HEK293 (cell line): ENCODE measurements around the gene TIAL1.
A peak's percentile ranks its signal among the peaks of the same experiment; 100 is the strongest.

Source experiments
- AEBP2 ChIP-seq: fragments of 450-650 bp; formaldehyde crosslinking; IDR thresholded peaks from 2 replicates; pipeline ENCODE4 v1.5.1; 2016; ENCODE audit warnings: missing biosample characterization, missing genetic modification characterization, borderline replicate concordance
- ATF2 ChIP-seq: fragments of 450-650 bp; formaldehyde crosslinking; IDR thresholded peaks from 2 replicates; pipeline ENCODE4 v1.5.1; 2016; ENCODE audit warnings: missing biosample characterization, missing genetic modification characterization, low read depth
- BCL11B ChIP-seq: fragments of 450-650 bp; formaldehyde crosslinking; IDR thresholded peaks from 2 replicates; pipeline ENCODE4 v1.5.1; 2016; ENCODE audit warnings: low read depth, missing biosample characterization, missing genetic modification characterization
- GFI1B ChIP-seq: fragments of 450-650 bp; formaldehyde crosslinking; IDR thresholded peaks from 2 replicates; pipeline ENCODE4 v1.5.1; 2016; ENCODE audit warnings: missing biosample characterization, missing genetic modification characterization
- GLI2 ChIP-seq: fragments of 450-650 bp; formaldehyde crosslinking; IDR thresholded peaks from 2 replicates; pipeline ENCODE4; 2017; ENCODE audit warnings: missing biosample characterization, missing genetic modification characterization, low read depth, borderline replicate concordance
- HOXD13 ChIP-seq: sonication (generic); formaldehyde crosslinking; IDR thresholded peaks from 2 replicates; pipeline ENCODE4 v1.8.0; 2022; ENCODE audit warnings: missing genetic modification reagents, borderline replicate concordance
- KLF8 ChIP-seq: fragments of 450-650 bp; formaldehyde crosslinking; IDR thresholded peaks from 2 replicates; pipeline ENCODE4 v1.5.1; 2016; ENCODE audit warnings: missing biosample characterization, missing genetic modification characterization
- MYNN ChIP-seq: fragments of 450-650 bp; formaldehyde crosslinking; IDR thresholded peaks from 2 replicates; pipeline ENCODE4 v1.5.1; 2016; ENCODE audit warnings: missing biosample characterization, missing genetic modification characterization, borderline replicate concordance
- MZF1 ChIP-seq: fragments of 450-650 bp; formaldehyde crosslinking; IDR thresholded peaks from 2 replicates; pipeline ENCODE4 v1.5.1; 2017; ENCODE audit warnings: missing biosample characterization, missing genetic modification characterization, borderline replicate concordance
- PRDM6 ChIP-seq: fragments of 450-650 bp; formaldehyde crosslinking; IDR thresholded peaks from 2 replicates; pipeline ENCODE4 v1.5.1; 2017; ENCODE audit warnings: missing biosample characterization, missing genetic modification characterization
- SALL2 ChIP-seq: fragments of 450-650 bp; formaldehyde crosslinking; IDR thresholded peaks from 2 replicates; pipeline ENCODE4 v1.5.0; 2017; ENCODE audit warnings: missing biosample characterization, mild to moderate bottlenecking, missing genetic modification characterization, borderline replicate concordance
- TCF7L2 ChIP-seq: IDR thresholded peaks from 2 replicates; pipeline ENCODE4 v1.6.1; 2011; ENCODE audit warnings: low read depth, mild to moderate bottlenecking, inconsistent platforms, low read length, moderate library complexity, borderline replicate concordance
- TRIM28 ChIP-seq: IDR thresholded peaks from 2 replicates; pipeline ENCODE4 v1.6.1; 2011; ENCODE audit warnings: low read length, control low read depth, borderline replicate concordance
- ZBTB7A ChIP-seq: fragments of 450-650 bp; formaldehyde crosslinking; IDR thresholded peaks from 2 replicates; pipeline ENCODE4 v1.5.1; 2016; ENCODE audit warnings: low read depth, missing biosample characterization, missing genetic modification characterization
- ZBTB8A ChIP-seq: fragments of 450-650 bp; formaldehyde crosslinking; IDR thresholded peaks from 2 replicates; pipeline ENCODE4 v1.5.1; 2016; ENCODE audit warnings: missing biosample characterization, missing genetic modification characterization
- ZFP3 ChIP-seq: fragments of 450-650 bp; formaldehyde crosslinking; IDR thresholded peaks from 2 replicates; pipeline ENCODE4 v1.5.1; 2016; ENCODE audit warnings: low read depth, missing biosample characterization, missing genetic modification characterization
- ZNF10 ChIP-seq: fragments of 450-650 bp; formaldehyde crosslinking; IDR thresholded peaks from 2 replicates; pipeline ENCODE4 v1.5.1; 2017; ENCODE audit warnings: missing biosample characterization, missing genetic modification characterization
- ZNF112 ChIP-seq: fragments of 450-650 bp; formaldehyde crosslinking; IDR thresholded peaks from 2 replicates; pipeline ENCODE4 v1.5.0; 2017; ENCODE audit warnings: missing biosample characterization, missing genetic modification characterization
- ZNF302 ChIP-seq: fragments of 450-650 bp; formaldehyde crosslinking; IDR thresholded peaks from 2 replicates; pipeline ENCODE4 v1.5.1; 2016; ENCODE audit warnings: missing biosample characterization, missing genetic modification characterization, low read depth
- ZNF501 ChIP-seq: fragments of 450-650 bp; formaldehyde crosslinking; IDR thresholded peaks from 2 replicates; pipeline ENCODE4 v1.5.1; 2016; ENCODE audit warnings: missing biosample characterization, missing genetic modification characterization
- ZNF560 ChIP-seq: fragments of 450-650 bp; formaldehyde crosslinking; IDR thresholded peaks from 2 replicates; pipeline ENCODE4 v1.5.1; 2017; ENCODE audit warnings: missing biosample characterization, missing genetic modification characterization, borderline replicate concordance
- ZNF658 ChIP-seq: fragments of 450-650 bp; formaldehyde crosslinking; IDR thresholded peaks from 2 replicates; pipeline ENCODE4; 2016; ENCODE audit warnings: missing biosample characterization, missing genetic modification characterization
- ZNF776 ChIP-seq: fragments of 450-650 bp; formaldehyde crosslinking; IDR thresholded peaks from 2 replicates; pipeline ENCODE4 v1.5.0; 2017; ENCODE audit warnings: missing biosample characterization, missing genetic modification characterization, borderline replicate concordance
- ZNF791 ChIP-seq: fragments of 450-650 bp; formaldehyde crosslinking; IDR thresholded peaks from 2 replicates; pipeline ENCODE4 v1.5.1; 2016; ENCODE audit warnings: missing biosample characterization, missing genetic modification characterization
- TF ChIP-seq, protein P1 (sequence below): fragments of 450-650 bp; formaldehyde crosslinking; IDR thresholded peaks from 2 replicates; pipeline ENCODE4 v1.5.1; 2016; ENCODE audit warnings: missing biosample characterization, missing genetic modification characterization
- TF ChIP-seq, protein P2 (sequence below): fragments of 450-650 bp; formaldehyde crosslinking; IDR thresholded peaks from 2 replicates; pipeline ENCODE4 v1.5.1; 2016; ENCODE audit warnings: missing biosample characterization, missing genetic modification characterization
- TF ChIP-seq, protein P3 (sequence below): fragments of 450-650 bp; formaldehyde crosslinking; IDR thresholded peaks from 2 replicates; pipeline ENCODE4 v1.5.1; 2016; ENCODE audit warnings: missing biosample characterization, missing genetic modification characterization
- TF ChIP-seq, protein P4 (sequence below): fragments of 450-650 bp; formaldehyde crosslinking; IDR thresholded peaks from 2 replicates; pipeline ENCODE4 v1.5.1; 2016; ENCODE audit warnings: missing biosample characterization, missing genetic modification characterization

Gene TIAL1

DNA sequence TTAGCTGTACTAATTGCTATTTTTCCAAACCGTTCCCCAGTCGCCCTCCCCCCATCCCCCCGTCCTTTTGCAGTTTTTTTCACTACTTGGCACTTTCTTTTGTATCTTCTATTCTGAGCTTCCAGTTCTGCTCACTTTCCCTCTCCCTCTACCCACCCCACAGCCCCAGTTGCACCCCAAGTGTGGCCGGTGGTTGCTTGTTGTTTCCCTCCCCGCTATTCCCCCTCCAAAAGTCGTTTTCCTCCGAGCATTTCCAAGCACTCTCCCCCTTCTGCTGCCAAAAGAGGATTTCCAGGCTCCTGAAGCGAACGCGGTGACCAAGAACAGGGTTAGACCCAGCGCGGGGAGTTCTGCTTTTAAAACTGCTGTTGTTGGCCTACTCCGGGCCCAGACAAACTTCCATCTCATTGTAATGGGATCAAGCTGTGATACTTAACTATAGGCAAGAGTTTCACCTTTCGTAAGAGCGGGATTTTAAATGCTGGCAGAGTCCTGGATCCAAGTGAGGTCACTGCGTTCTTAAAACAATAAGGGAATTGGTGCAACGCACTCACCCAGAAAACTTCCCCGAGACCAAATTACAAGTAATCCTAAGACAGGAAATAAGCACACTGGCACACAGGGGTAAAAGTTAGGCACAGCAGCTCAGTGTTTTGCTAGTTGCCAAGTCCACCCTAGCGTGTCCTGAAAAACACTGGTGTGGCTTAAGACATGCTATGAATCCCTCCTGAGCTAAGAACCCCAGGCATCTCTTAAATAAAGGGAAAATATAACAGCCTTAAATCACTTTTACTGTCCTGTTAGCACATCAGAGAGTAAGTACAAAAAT lies 52.7 kb downstream of the TIAL1 start (continued):
- TF ChIP-seq, protein P1, sequence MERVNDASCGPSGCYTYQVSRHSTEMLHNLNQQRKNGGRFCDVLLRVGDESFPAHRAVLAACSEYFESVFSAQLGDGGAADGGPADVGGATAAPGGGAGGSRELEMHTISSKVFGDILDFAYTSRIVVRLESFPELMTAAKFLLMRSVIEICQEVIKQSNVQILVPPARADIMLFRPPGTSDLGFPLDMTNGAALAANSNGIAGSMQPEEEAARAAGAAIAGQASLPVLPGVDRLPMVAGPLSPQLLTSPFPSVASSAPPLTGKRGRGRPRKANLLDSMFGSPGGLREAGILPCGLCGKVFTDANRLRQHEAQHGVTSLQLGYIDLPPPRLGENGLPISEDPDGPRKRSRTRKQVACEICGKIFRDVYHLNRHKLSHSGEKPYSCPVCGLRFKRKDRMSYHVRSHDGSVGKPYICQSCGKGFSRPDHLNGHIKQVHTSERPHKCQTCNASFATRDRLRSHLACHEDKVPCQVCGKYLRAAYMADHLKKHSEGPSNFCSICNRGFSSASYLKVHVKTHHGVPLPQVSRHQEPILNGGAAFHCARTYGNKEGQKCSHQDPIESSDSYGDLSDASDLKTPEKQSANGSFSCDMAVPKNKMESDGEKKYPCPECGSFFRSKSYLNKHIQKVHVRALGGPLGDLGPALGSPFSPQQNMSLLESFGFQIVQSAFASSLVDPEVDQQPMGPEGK: peak; percentile 67
- TF ChIP-seq SALL2 (tag by site-specific recombination) (no peak), HOXD13 (no peak), ZBTB7A (tag by site-specific recombination) (no peak), KLF8 (tag by site-specific recombination) (no peak), ZFP3 (tag by site-specific recombination) (no peak), ZNF112 (tag by site-specific recombination) (no peak), ZBTB8A (tag by site-specific recombination) (peak; percentile 58), BCL11B (tag by site-specific recombination) (no peak), ZNF302 (no peak), GLI2 (tag by site-specific recombination) (no peak; the same call in 1 of the 2 replicates), ZNF10 (tag by site-specific recombination) (no peak), ZNF791 (tag by site-specific recombination) (no peak), ZNF776 (tag by site-specific recombination) (no peak), MYNN (tag by site-specific recombination) (peak; percentile 30; the same call in 1 of the 2 replicates), ZNF560 (tag by site-specific recombination) (no peak), ZNF501 (peak; percentile 29; the same call in 1 of the 2 replicates), MZF1 (peak; percentile 79; the same call in 1 of the 2 replicates), ZNF658 (tag by site-specific recombination) (no peak), AEBP2 (tag by site-specific recombination) (no peak), PRDM6 (peak; percentile 97), TRIM28 (no peak), ATF2 (peak; percentile 65; the same call in 1 of the 2 replicates), TCF7L2 (no peak), GFI1B (no peak)
- TF ChIP-seq, protein P2, sequence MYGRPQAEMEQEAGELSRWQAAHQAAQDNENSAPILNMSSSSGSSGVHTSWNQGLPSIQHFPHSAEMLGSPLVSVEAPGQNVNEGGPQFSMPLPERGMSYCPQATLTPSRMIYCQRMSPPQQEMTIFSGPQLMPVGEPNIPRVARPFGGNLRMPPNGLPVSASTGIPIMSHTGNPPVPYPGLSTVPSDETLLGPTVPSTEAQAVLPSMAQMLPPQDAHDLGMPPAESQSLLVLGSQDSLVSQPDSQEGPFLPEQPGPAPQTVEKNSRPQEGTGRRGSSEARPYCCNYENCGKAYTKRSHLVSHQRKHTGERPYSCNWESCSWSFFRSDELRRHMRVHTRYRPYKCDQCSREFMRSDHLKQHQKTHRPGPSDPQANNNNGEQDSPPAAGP: 0 out of 2 replicates have a peak, but pooled peaks have one; percentile 23
- TF ChIP-seq, protein P3, sequence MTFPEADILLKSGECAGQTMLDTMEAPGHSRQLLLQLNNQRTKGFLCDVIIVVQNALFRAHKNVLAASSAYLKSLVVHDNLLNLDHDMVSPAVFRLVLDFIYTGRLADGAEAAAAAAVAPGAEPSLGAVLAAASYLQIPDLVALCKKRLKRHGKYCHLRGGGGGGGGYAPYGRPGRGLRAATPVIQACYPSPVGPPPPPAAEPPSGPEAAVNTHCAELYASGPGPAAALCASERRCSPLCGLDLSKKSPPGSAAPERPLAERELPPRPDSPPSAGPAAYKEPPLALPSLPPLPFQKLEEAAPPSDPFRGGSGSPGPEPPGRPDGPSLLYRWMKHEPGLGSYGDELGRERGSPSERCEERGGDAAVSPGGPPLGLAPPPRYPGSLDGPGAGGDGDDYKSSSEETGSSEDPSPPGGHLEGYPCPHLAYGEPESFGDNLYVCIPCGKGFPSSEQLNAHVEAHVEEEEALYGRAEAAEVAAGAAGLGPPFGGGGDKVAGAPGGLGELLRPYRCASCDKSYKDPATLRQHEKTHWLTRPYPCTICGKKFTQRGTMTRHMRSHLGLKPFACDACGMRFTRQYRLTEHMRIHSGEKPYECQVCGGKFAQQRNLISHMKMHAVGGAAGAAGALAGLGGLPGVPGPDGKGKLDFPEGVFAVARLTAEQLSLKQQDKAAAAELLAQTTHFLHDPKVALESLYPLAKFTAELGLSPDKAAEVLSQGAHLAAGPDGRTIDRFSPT (tag by site-specific recombination): peak; percentile 78
- TF ChIP-seq, protein P4, sequence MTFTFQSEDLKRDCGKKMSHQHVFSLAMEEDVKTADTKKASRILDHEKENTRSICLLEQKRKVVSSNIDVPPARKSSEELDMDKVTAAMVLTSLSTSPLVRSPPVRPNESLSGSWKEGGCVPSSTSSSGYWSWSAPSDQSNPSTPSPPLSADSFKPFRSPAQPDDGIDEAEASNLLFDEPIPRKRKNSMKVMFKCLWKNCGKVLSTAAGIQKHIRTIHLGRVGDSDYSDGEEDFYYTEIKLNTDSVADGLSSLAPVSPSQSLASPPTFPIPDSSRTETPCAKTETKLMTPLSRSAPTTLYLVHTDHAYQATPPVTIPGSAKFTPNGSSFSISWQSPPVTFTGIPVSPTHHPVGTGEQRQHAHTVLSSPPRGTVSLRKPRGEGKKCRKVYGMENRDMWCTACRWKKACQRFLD (tag by site-specific recombination): no peak
